HCT116 (cell line): ENCODE measurements around the gene TARS1. TPM values are rescaled to one million over a fixed set of nuclear protein-coding genes. Genes with fewer than 3 reads are reported as not detected.

ENCODE experiments used
- ATAC-seq: fragments of 200-7000 bp; cut with Tn5 transposase; 2 replicates; pipeline ENCODE4 v1.9.1; 2020; ENCODE audit warnings: mild to moderate bottlenecking, moderate library complexity
- BruUV-seq: library from RNA; stranded (reverse); fragments of 400-500 nt; replicated peaks from 2 replicates; lab custom pipeline; 2021; lab: Mats Ljungman, UMichigan
- CTCF ChIA-PET: fragments of 300-600 bp; sonication (Branson Sonifier 250); formaldehyde crosslinking; loops from one replicate; lab custom pipeline; 2021; ENCODE audit warnings: antibody characterized with exemption; lab: Charles Lee
- POLR2A ChIA-PET: fragments of 300-600, 350-600 bp; sonication (Branson Sonifier 250); formaldehyde crosslinking; loops from one replicate; lab custom pipeline; 2021; ENCODE audit warnings: antibody characterized with exemption; lab: Charles Lee
- RAD21 ChIA-PET, 2 experiments: fragments of 300-600 bp; sonication (Branson Sonifier 250); formaldehyde crosslinking; loops; one replicate each; lab custom pipeline; 2023; ENCODE audit warnings: low total read pairs in 2 of 2; ENCODE audit not compliant: uncharacterized antibody in 2 of 2, unreplicated experiment in 2 of 2, low non-redundant PET in 1 of 2; lab: Charles Lee
- DNase-seq: peaks from one replicate; pipeline ENCODE4 v3.0.0-alpha.2; 2010; ENCODE audit warnings: low read depth, low spot score
- H2AFZ ChIP-seq: fragments of 200-600 bp; shearing (Covaris generic), sonication (generic); 2 replicates; pipeline ENCODE4 v1.6.1; 2017; ENCODE audit warnings: low read depth, mixed run types, mixed read lengths, antibody characterized with exemption, low read length; ENCODE audit not compliant: poor library complexity, severe bottlenecking
- H3K27ac ChIP-seq: 2 replicates; pipeline ENCODE4 v1.5.1; 2012; ENCODE audit warnings: low read depth, low read length
- H3K27me3 ChIP-seq: fragments of 200-600 bp; sonication (generic); 2 replicates; pipeline ENCODE4 v1.6.1; 2016; ENCODE audit warnings: mixed run types, low read length, mixed read lengths; ENCODE audit not compliant: insufficient read depth
- H3K36me3 ChIP-seq, 2 experiments: fragments of 200-500 bp in 1 of 2; fragments of 200-600 bp in 1 of 2; sonication (Bioruptor generic) in 1 of 2; sonication (generic) in 1 of 2; 2 replicates each; pipeline versions ENCODE4 v1.5.1 to v1.6.1; 2014 to 2016; ENCODE audit warnings: low read length in 2 of 2, inconsistent platforms in 1 of 2, mixed read lengths in 1 of 2, mixed run types in 1 of 2; ENCODE audit not compliant: insufficient read depth in 2 of 2, control insufficient read depth in 1 of 2
- H3K4me1 ChIP-seq, 2 experiments: fragments of 200-600 bp in 1 of 2; sonication (generic) in 1 of 2; 2 replicates each; pipeline versions ENCODE4 v1.5.1 to v1.6.1; 2012 to 2017; ENCODE audit warnings: low read length in 2 of 2, inconsistent platforms in 1 of 2, mild to moderate bottlenecking in 1 of 2, mixed read lengths in 1 of 2, mixed run types in 1 of 2, moderate library complexity in 1 of 2; ENCODE audit not compliant: insufficient read depth in 2 of 2, control insufficient read depth in 1 of 2
- H3K4me2 ChIP-seq: fragments of 200-600 bp; sonication (generic); 2 replicates; pipeline ENCODE4 v1.6.1; 2017; ENCODE audit warnings: mixed run types, low read length, mixed read lengths
- H3K4me3 ChIP-seq, 2 experiments: fragments of 200-600 bp in 1 of 2; sonication (generic) in 1 of 2; replicated peaks in 1 of 2; 2 replicates each; pipeline ENCODE4 v1.5.1; 2011 to 2016; ENCODE audit warnings: low read length in 2 of 2, control low read depth in 1 of 2, low read depth in 1 of 2, mild to moderate bottlenecking in 1 of 2, mixed read lengths in 1 of 2, mixed run types in 1 of 2
- H3K79me2 ChIP-seq: fragments of 200-600 bp; sonication (generic); 2 replicates; pipeline ENCODE4 v1.6.1; 2017; ENCODE audit warnings: mild to moderate bottlenecking, mixed run types, low read length, moderate library complexity, mixed read lengths; ENCODE audit not compliant: insufficient read depth
- H3K9ac ChIP-seq: fragments of 200-600 bp; sonication (generic); 2 replicates; pipeline ENCODE4 v1.6.1; 2016; ENCODE audit warnings: low read length, mixed read lengths
- H3K9me2 ChIP-seq: fragments of 200-600 bp; sonication (generic), shearing (Covaris generic); 2 replicates; pipeline ENCODE4 v1.6.1; 2017; ENCODE audit warnings: mixed run types, mild to moderate bottlenecking, moderate library complexity; ENCODE audit not compliant: insufficient read depth
- H3K9me3 ChIP-seq, 2 experiments: fragments of 200-500 bp in 1 of 2; fragments of 200-600 bp in 1 of 2; sonication (Bioruptor generic) in 1 of 2; sonication (generic) in 1 of 2; 2 replicates each; pipeline ENCODE4 v1.6.1; 2014 to 2017; ENCODE audit warnings: low read length in 2 of 2, mixed read lengths in 2 of 2, inconsistent platforms in 1 of 2, low read depth in 1 of 2, mild to moderate bottlenecking in 1 of 2, mixed run types in 1 of 2, moderate library complexity in 1 of 2; ENCODE audit not compliant: control insufficient read depth in 1 of 2, insufficient read depth in 1 of 2
- H4K20me1 ChIP-seq: fragments of 200-600 bp; sonication (generic), shearing (Covaris generic); 2 replicates; pipeline ENCODE4 v1.6.1; 2017; ENCODE audit warnings: mixed run types, mild to moderate bottlenecking, moderate library complexity; ENCODE audit not compliant: insufficient read depth
- CBX3 ChIP-seq: IDR thresholded peaks from 2 replicates; pipeline ENCODE4 v1.6.1; 2012; ENCODE audit warnings: low read depth
- CEBPB ChIP-seq: IDR thresholded peaks from 2 replicates; pipeline ENCODE4 v1.6.1; 2012; ENCODE audit warnings: low read depth
- CTCF ChIP-seq, 3 experiments: fragments of 200-600 bp in 1 of 3; sonication (generic) in 1 of 3; IDR thresholded peaks in 2 of 3; conservative IDR thresholded peaks in 1 of 3; 2 replicates each; pipeline ENCODE4 v1.5.1; 2012 to 2017; ENCODE audit warnings: low read depth in 2 of 3, low read length in 2 of 3, antibody characterized with exemption in 1 of 3, borderline replicate concordance in 1 of 3, control low read depth in 1 of 3, mild to moderate bottlenecking in 1 of 3, mixed read lengths in 1 of 3, mixed run types in 1 of 3, moderate library complexity in 1 of 3; ENCODE audit not compliant: insufficient read depth in 1 of 3
- ELF1 ChIP-seq: IDR thresholded peaks from 2 replicates; pipeline ENCODE4 v1.6.1; 2012; ENCODE audit warnings: low read depth, borderline replicate concordance
- EZH2 ChIP-seq: fragments of 200-600 bp; sonication (generic); IDR thresholded peaks from 2 replicates; pipeline ENCODE4 v1.6.1; 2017; ENCODE audit warnings: antibody characterized with exemption, mixed run types
- EZH2phosphoT487 ChIP-seq: fragments of 200-600 bp; IDR thresholded peaks from 2 replicates; pipeline ENCODE4 v1.6.1; 2018; ENCODE audit warnings: antibody characterized with exemption, borderline replicate concordance
- JUND ChIP-seq: IDR thresholded peaks from 2 replicates; pipeline ENCODE4 v1.6.1; 2012
- POLR2AphosphoS5 ChIP-seq: IDR thresholded peaks from 2 replicates; pipeline ENCODE4 v1.6.1; 2011; ENCODE audit warnings: mild to moderate bottlenecking, low read depth, low read length, moderate library complexity
- SIN3A ChIP-seq: IDR thresholded peaks from 2 replicates; pipeline ENCODE4 v1.6.1; 2012; ENCODE audit warnings: low read depth
- SP1 ChIP-seq: IDR thresholded peaks from 2 replicates; pipeline ENCODE4 v1.6.1; 2012; ENCODE audit warnings: low read depth
- SRF ChIP-seq: IDR thresholded peaks from 2 replicates; pipeline ENCODE4 v1.6.1; 2012; ENCODE audit warnings: low read depth
- TCF7L2 ChIP-seq: IDR thresholded peaks from 2 replicates; pipeline ENCODE4 v1.7.0; 2011; ENCODE audit warnings: borderline replicate concordance, inconsistent platforms; ENCODE audit not compliant: insufficient read depth, insufficient read length; ENCODE audit errors: extremely low read depth
- YY1 ChIP-seq: IDR thresholded peaks from 2 replicates; pipeline ENCODE4 v1.6.1; 2011; ENCODE audit warnings: low read length, low read depth, moderate library complexity, mild to moderate bottlenecking; ENCODE audit not compliant: insufficient replicate concordance; ENCODE audit errors: extremely low read depth
- ZFX ChIP-seq: fragments of 450-650 bp; IDR thresholded peaks from 2 replicates; pipeline ENCODE4 v1.6.1; 2017
- intact Hi-C: fragments of 100-400 bp; cut with micrococcal nuclease; formaldehyde crosslinking; loops from 2 replicates; pipeline ENCODE4 v1.10.0; 2022
- total RNA-seq: library from RNA; stranded (reverse); gene quantifications from one replicate; pipeline ENCODE4 v1.2.1, GENCODE V29; 2021; ENCODE audit not compliant: unreplicated experiment
- TF ChIP-seq, protein P1 (sequence below): IDR thresholded peaks from 2 replicates; pipeline ENCODE4 v1.6.1; 2012; ENCODE audit warnings: low read depth
- TF ChIP-seq, protein P2 (sequence below): IDR thresholded peaks from 2 replicates; pipeline ENCODE4 v1.6.1; 2012
- TF ChIP-seq, protein P3 (sequence below): IDR thresholded peaks from 2 replicates; pipeline ENCODE4 v1.6.1; 2012

TARS1 gene
- total RNA-seq, 1 experiment from 2014 or later, result 291 TPM

- Histone ChIP-seq H3K9me3 (no peaks in the 10 kb centered on the region), H3K79me2 (peaks cover 12% of the 10 kb centered on the region), H3K4me1 (0 out of 4 replicates have a peak, but pooled peaks cover 0 to under 1% of the 10 kb centered on the region in 2 experiments), H3K9me2 (no peaks in the 10 kb centered on the region)
- POLR2A ChIA-PET, result no interaction called here
- no peak for ATAC-seq
- intact Hi-C loops, result no loop called here
- TF ChIP-seq CBX3 (no peak), CTCF (IDR thresholded peaks at IDR 0.05 in 2 of 3, conservative IDR thresholded peaks at IDR 0.05 in 1 of 3; ENCODE audit: borderline replicate concordance in 1 of 3, insufficient read depth in 1 of 3, low read depth in 2 of 3, low read length in 2 of 3) (no peak), YY1 (no peak), EZH2 (no peak), POLR2AphosphoS5 (no peak), ELF1 (no peak), JUND (no peak), SP1 (no peak), SIN3A (no peak), SRF (no peak), TCF7L2 (no peak), ZFX (no peak), EZH2phosphoT487 (no peak), CEBPB (no peak)
- TF ChIP-seq, protein P1, sequence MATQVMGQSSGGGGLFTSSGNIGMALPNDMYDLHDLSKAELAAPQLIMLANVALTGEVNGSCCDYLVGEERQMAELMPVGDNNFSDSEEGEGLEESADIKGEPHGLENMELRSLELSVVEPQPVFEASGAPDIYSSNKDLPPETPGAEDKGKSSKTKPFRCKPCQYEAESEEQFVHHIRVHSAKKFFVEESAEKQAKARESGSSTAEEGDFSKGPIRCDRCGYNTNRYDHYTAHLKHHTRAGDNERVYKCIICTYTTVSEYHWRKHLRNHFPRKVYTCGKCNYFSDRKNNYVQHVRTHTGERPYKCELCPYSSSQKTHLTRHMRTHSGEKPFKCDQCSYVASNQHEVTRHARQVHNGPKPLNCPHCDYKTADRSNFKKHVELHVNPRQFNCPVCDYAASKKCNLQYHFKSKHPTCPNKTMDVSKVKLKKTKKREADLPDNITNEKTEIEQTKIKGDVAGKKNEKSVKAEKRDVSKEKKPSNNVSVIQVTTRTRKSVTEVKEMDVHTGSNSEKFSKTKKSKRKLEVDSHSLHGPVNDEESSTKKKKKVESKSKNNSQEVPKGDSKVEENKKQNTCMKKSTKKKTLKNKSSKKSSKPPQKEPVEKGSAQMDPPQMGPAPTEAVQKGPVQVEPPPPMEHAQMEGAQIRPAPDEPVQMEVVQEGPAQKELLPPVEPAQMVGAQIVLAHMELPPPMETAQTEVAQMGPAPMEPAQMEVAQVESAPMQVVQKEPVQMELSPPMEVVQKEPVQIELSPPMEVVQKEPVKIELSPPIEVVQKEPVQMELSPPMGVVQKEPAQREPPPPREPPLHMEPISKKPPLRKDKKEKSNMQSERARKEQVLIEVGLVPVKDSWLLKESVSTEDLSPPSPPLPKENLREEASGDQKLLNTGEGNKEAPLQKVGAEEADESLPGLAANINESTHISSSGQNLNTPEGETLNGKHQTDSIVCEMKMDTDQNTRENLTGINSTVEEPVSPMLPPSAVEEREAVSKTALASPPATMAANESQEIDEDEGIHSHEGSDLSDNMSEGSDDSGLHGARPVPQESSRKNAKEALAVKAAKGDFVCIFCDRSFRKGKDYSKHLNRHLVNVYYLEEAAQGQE, result no peak
- TF ChIP-seq, protein P2, sequence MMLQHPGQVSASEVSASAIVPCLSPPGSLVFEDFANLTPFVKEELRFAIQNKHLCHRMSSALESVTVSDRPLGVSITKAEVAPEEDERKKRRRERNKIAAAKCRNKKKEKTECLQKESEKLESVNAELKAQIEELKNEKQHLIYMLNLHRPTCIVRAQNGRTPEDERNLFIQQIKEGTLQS, result no peak
- TF ChIP-seq, protein P3, sequence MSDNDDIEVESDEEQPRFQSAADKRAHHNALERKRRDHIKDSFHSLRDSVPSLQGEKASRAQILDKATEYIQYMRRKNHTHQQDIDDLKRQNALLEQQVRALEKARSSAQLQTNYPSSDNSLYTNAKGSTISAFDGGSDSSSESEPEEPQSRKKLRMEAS, result no peak
- TF ChIP-seq, all 23 proteins: peak for 0
- no peak overlapping the region for H2AFZ ChIP-seq
- H3K4me3 ChIP-seq, result no peak overlapping the region
- H3K27ac ChIP-seq, result no peak overlapping the region
- H3K9ac ChIP-seq, result no peak overlapping the region
- BruUV-seq, result no TSS peak
- CTCF ChIA-PET, result interaction anchor here (1.1 to 3.0 kb wide), 2 partner anchors 133 to 502 kb away, joined by 4 to 30 read pairs; partner anchors contain the start of gene RXFP3
- no peak for DNase-seq
- no peaks in the 10 kb centered on the region for H4K20me1 ChIP-seq
- H3K36me3 ChIP-seq, result no peaks in the 10 kb centered on the region
- RAD21 ChIA-PET, result no interaction called here
- H3K27me3 ChIP-seq, result no peaks in the 10 kb centered on the region
- no peak overlapping the region for H3K4me2 ChIP-seq
Observed at GRCh38 chr5:33433303-33434240, 7.2 kb upstream of the TARS1 start.
